PFSK-1 (cell line): ENCODE results near the gene RIPK4.

Experiments used
- FOXP2 ChIP-seq: optimal IDR thresholded peaks from 2 replicates; pipeline ENCODE3; 2011; ENCODE audit warnings: borderline replicate concordance, control low read depth, inconsistent platforms; ENCODE audit not compliant: insufficient read depth; ENCODE audit errors: extremely low read length, extremely low read depth
- POLR2AphosphoS5 ChIP-seq: IDR thresholded peaks from 2 replicates; pipeline ENCODE4 v1.6.1; 2012; ENCODE audit warnings: low read depth, mild to moderate bottlenecking, control low read depth, low read length, moderate library complexity
- SIN3A ChIP-seq: IDR thresholded peaks from 2 replicates; pipeline ENCODE4 v1.6.1; 2012; ENCODE audit warnings: mild to moderate bottlenecking, low read length, moderate library complexity, borderline replicate concordance; ENCODE audit not compliant: insufficient read depth
- TAF1 ChIP-seq: IDR thresholded peaks from 2 replicates; pipeline ENCODE4 v1.6.1; 2012; ENCODE audit warnings: low read length, control low read depth, borderline replicate concordance; ENCODE audit not compliant: insufficient read depth
- TF ChIP-seq, protein P1 (sequence below), 2 experiments: IDR thresholded peaks; 2 replicates each; pipeline versions ENCODE4 v1.6.1 to v1.8.0; 2011 to 2012; ENCODE audit warnings: low read depth in 2 of 2, low read length in 2 of 2, control low read depth in 1 of 2, inconsistent platforms in 1 of 2, mild to moderate bottlenecking in 1 of 2, moderate library complexity in 1 of 2; ENCODE audit not compliant: insufficient read depth in 1 of 2

Gene RIPK4

GRCh38 chr21:41762753-41763152 lies 4.1 kb downstream of the RIPK4 start:
- TF ChIP-seq FOXP2: no peak
- no peak for TF ChIP-seq SIN3A
- TF ChIP-seq TAF1: no peak
- TF ChIP-seq POLR2AphosphoS5: no peak
- TF ChIP-seq, protein P1, sequence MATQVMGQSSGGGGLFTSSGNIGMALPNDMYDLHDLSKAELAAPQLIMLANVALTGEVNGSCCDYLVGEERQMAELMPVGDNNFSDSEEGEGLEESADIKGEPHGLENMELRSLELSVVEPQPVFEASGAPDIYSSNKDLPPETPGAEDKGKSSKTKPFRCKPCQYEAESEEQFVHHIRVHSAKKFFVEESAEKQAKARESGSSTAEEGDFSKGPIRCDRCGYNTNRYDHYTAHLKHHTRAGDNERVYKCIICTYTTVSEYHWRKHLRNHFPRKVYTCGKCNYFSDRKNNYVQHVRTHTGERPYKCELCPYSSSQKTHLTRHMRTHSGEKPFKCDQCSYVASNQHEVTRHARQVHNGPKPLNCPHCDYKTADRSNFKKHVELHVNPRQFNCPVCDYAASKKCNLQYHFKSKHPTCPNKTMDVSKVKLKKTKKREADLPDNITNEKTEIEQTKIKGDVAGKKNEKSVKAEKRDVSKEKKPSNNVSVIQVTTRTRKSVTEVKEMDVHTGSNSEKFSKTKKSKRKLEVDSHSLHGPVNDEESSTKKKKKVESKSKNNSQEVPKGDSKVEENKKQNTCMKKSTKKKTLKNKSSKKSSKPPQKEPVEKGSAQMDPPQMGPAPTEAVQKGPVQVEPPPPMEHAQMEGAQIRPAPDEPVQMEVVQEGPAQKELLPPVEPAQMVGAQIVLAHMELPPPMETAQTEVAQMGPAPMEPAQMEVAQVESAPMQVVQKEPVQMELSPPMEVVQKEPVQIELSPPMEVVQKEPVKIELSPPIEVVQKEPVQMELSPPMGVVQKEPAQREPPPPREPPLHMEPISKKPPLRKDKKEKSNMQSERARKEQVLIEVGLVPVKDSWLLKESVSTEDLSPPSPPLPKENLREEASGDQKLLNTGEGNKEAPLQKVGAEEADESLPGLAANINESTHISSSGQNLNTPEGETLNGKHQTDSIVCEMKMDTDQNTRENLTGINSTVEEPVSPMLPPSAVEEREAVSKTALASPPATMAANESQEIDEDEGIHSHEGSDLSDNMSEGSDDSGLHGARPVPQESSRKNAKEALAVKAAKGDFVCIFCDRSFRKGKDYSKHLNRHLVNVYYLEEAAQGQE (IDR thresholded peaks at IDR 0.05; ENCODE audit: insufficient read depth in 1 of 2, low read depth in 2 of 2, low read length in 2 of 2): no peak

GRCh38 chr21:41761934-41762635 lies 4.8 kb downstream of the RIPK4 start:
- TF ChIP-seq, protein P1 (IDR thresholded peaks at IDR 0.05; ENCODE audit: insufficient read depth in 1 of 2, low read depth in 2 of 2, low read length in 2 of 2): no peak

- no peak for TF ChIP-seq TAF1
- TF ChIP-seq, protein P1 (IDR thresholded peaks at IDR 0.05; ENCODE audit: insufficient read depth in 1 of 2, low read depth in 2 of 2, low read length in 2 of 2): no peak
- no peak for TF ChIP-seq FOXP2
- no peak for TF ChIP-seq SIN3A
- TF ChIP-seq POLR2AphosphoS5: no peak
Observed at GRCh38 chr21:41761211-41761933, 5.5 kb downstream of the RIPK4 start.

DNA sequence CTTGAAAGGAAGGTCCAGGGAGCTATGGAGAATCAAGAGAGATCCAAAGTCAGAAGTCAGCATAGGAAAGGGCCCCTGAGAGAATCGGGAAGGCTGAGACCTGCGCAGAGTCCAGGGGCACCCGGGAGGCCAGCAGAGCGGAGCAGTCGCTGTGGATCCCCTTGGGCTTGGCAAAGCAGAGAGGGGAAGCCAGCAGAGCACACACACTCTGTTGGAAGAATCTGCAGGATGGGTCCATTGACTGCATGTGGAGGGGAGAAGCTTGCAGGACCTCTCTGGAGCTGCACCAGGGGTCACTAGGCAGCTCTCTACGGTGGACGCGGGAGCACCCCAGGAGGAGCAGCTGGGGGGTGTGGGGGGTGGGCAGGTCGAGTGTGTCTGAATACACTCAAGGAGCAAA lies 6.4 kb downstream of the RIPK4 start:
- no peak for TF ChIP-seq TAF1
- TF ChIP-seq, protein P1 (IDR thresholded peaks at IDR 0.05; ENCODE audit: insufficient read depth in 1 of 2, low read depth in 2 of 2, low read length in 2 of 2): no peak
- no peak for TF ChIP-seq FOXP2
- TF ChIP-seq SIN3A: no peak
- no peak for TF ChIP-seq POLR2AphosphoS5
